PFSK-1 (cell line): ENCODE results near the gene ENO2.
A peak's percentile ranks its signal among the peaks of the same experiment; 100 is the strongest.

Experiments
- FOXP2 ChIP-seq: optimal IDR thresholded peaks from 2 replicates; pipeline ENCODE3; 2011; ENCODE audit warnings: borderline replicate concordance, control low read depth, inconsistent platforms; ENCODE audit not compliant: insufficient read depth; ENCODE audit errors: extremely low read length, extremely low read depth
- POLR2AphosphoS5 ChIP-seq: IDR thresholded peaks from 2 replicates; pipeline ENCODE4 v1.6.1; 2012; ENCODE audit warnings: low read depth, mild to moderate bottlenecking, control low read depth, low read length, moderate library complexity
- SIN3A ChIP-seq: IDR thresholded peaks from 2 replicates; pipeline ENCODE4 v1.6.1; 2012; ENCODE audit warnings: mild to moderate bottlenecking, low read length, moderate library complexity, borderline replicate concordance; ENCODE audit not compliant: insufficient read depth
- TAF1 ChIP-seq: IDR thresholded peaks from 2 replicates; pipeline ENCODE4 v1.6.1; 2012; ENCODE audit warnings: low read length, control low read depth, borderline replicate concordance; ENCODE audit not compliant: insufficient read depth
- TF ChIP-seq, protein P1 (sequence below), 2 experiments: IDR thresholded peaks; 2 replicates each; pipeline versions ENCODE4 v1.6.1 to v1.8.0; 2011 to 2012; ENCODE audit warnings: low read depth in 2 of 2, low read length in 2 of 2, control low read depth in 1 of 2, inconsistent platforms in 1 of 2, mild to moderate bottlenecking in 1 of 2, moderate library complexity in 1 of 2; ENCODE audit not compliant: insufficient read depth in 1 of 2

Gene ENO2

DNA sequence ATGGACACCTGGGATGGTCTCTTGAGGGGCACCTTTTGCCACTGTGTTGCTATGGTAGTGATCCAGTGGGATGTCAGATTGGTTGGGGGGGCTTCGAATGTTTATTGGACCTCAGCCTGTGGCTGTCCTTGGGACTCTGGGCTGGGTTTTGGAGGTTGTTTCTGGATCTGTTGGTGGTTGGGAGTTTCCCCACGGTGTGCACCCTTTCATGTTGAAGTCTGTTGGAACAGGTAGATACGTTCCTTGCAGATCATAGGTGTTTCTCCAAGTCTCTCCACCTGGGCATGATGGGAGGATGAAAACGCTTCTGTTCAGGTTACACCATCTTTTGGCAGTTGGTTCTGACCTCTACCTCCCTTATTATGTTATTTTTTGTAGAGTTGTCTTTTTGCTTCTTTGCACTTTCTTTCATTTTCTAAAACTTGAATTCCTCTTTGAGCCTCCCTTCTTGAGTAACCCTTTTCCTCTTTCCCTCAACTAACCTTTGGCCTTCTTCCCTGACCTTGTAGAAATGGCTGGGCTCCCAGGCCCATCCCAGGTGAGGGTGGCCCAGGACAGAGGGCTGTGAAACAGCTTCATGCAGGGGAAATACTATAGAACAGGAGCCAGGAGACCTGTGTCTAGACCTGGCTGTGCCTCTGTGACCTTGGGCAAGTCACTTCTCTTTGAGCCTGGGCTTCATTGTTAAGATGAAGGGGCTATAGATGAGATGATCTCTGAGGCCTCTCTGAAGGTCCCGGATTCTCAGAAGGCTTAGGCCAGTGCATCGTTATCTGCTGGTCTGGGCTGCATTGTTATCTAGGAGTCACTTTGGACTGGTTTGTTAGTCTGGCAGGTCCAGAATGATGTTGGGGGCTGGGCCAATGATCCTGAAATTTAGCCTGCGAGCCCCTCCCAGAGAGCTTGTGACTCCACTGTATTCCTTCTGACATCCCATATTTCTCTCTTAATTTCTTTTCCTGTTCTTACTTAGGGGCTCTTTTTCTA, 15.4 kb downstream of the ENO2 start:
- TF ChIP-seq, protein P1, sequence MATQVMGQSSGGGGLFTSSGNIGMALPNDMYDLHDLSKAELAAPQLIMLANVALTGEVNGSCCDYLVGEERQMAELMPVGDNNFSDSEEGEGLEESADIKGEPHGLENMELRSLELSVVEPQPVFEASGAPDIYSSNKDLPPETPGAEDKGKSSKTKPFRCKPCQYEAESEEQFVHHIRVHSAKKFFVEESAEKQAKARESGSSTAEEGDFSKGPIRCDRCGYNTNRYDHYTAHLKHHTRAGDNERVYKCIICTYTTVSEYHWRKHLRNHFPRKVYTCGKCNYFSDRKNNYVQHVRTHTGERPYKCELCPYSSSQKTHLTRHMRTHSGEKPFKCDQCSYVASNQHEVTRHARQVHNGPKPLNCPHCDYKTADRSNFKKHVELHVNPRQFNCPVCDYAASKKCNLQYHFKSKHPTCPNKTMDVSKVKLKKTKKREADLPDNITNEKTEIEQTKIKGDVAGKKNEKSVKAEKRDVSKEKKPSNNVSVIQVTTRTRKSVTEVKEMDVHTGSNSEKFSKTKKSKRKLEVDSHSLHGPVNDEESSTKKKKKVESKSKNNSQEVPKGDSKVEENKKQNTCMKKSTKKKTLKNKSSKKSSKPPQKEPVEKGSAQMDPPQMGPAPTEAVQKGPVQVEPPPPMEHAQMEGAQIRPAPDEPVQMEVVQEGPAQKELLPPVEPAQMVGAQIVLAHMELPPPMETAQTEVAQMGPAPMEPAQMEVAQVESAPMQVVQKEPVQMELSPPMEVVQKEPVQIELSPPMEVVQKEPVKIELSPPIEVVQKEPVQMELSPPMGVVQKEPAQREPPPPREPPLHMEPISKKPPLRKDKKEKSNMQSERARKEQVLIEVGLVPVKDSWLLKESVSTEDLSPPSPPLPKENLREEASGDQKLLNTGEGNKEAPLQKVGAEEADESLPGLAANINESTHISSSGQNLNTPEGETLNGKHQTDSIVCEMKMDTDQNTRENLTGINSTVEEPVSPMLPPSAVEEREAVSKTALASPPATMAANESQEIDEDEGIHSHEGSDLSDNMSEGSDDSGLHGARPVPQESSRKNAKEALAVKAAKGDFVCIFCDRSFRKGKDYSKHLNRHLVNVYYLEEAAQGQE (IDR thresholded peaks at IDR 0.05; ENCODE audit: insufficient read depth in 1 of 2, low read depth in 2 of 2, low read length in 2 of 2), result no peak

DNA sequence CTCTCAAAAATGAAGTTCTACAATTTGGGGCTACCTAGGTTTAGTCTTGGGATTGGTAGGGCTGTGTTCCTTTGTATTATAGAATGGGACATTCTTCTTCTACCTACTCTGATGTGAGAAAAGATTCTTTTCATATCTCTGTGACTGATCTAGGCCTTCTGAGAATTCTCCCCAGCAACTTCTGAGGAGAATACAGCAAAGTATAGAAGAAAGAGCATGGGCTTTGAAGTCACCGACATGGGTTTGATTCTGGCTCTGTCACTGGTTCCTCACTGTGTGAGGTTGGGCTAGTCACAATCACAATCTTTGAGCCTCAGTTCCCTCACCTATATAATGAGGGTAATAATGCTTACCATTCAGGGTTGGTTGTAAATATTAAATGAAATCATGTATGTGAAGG, 18.4 kb downstream of the ENO2 start:
- TF ChIP-seq FOXP2 (no peak), TAF1 (no peak), POLR2AphosphoS5 (no peak), SIN3A (no peak)
- TF ChIP-seq, protein P1 (IDR thresholded peaks at IDR 0.05; ENCODE audit: insufficient read depth in 1 of 2, low read depth in 2 of 2, low read length in 2 of 2), result no peak

DNA sequence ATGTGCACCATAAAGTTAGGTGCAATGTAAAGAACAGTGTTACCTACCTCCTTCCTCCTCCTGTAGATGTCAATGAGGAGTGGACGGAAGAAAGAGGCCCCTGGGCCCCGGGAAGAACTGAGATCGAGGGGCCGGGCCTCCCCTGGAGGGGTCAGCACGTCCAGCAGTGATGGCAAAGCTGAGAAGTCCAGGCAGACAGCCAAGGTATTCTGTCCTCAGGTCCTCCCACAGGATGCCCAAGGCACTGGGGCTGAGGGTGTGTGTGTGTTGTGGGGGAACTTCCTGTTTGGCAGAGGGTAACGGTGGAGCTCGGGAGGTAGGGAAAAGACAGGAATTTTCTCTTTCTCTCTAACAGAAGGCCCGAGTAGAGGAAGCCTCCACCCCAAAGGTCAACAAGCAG, 19.7 kb downstream of the ENO2 start:
- TF ChIP-seq POLR2AphosphoS5 (no peak), TAF1 (no peak; the same call in 1 of the 2 replicates), FOXP2 (peak; percentile 84)

DNA sequence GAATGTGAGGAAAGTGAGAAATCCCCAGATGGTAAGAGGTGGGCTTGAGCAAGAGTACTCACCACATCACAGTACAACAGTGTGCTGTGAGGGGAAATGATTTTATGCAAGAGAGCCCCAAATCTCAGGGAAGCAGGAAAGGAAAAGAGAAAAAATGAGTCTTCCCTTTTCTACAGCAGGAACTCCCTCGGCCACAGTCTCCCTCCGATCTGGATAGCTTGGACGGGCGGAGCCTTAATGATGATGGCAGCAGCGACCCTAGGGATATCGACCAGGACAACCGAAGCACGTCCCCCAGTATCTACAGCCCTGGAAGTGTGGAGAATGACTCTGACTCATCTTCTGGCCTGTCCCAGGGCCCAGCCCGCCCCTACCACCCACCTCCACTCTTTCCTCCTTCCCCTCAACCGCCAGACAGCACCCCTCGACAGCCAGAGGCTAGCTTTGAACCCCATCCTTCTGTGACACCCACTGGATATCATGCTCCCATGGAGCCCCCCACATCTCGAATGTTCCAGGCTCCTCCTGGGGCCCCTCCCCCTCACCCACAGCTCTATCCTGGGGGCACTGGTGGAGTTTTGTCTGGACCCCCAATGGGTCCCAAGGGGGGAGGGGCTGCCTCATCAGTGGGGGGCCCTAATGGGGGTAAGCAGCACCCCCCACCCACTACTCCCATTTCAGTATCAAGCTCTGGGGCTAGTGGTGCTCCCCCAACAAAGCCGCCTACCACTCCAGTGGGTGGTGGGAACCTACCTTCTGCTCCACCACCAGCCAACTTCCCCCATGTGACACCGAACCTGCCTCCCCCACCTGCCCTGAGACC, 21.2 kb downstream of the ENO2 start:
- TF ChIP-seq TAF1 (no peak), FOXP2 (no peak), POLR2AphosphoS5 (no peak), SIN3A (no peak)
- TF ChIP-seq, protein P1 (IDR thresholded peaks at IDR 0.05; ENCODE audit: insufficient read depth in 1 of 2, low read depth in 2 of 2, low read length in 2 of 2), result no peak

DNA sequence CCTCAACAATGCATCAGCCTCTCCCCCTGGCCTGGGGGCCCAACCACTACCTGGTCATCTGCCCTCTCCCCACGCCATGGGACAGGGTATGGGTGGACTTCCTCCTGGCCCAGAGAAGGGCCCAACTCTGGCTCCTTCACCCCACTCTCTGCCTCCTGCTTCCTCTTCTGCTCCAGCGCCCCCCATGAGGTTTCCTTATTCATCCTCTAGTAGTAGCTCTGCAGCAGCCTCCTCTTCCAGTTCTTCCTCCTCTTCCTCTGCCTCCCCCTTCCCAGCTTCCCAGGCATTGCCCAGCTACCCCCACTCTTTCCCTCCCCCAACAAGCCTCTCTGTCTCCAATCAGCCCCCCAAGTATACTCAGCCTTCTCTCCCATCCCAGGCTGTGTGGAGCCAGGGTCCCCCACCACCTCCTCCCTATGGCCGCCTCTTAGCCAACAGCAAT, 21.8 kb downstream of the ENO2 start:
- TF ChIP-seq POLR2AphosphoS5 (no peak), SIN3A (no peak), TAF1 (no peak), FOXP2 (no peak)
- TF ChIP-seq, protein P1 (IDR thresholded peaks at IDR 0.05; ENCODE audit: insufficient read depth in 1 of 2, low read depth in 2 of 2, low read length in 2 of 2), result no peak
